GDM1 (cell line): ENCODE data around the gene HOXC11.

ENCODE experiments used
- DNase-seq: peaks from one replicate; lab custom pipeline; 2025; lab: John Stamatoyannopoulos, UW

The HOXC11 gene

DNA sequence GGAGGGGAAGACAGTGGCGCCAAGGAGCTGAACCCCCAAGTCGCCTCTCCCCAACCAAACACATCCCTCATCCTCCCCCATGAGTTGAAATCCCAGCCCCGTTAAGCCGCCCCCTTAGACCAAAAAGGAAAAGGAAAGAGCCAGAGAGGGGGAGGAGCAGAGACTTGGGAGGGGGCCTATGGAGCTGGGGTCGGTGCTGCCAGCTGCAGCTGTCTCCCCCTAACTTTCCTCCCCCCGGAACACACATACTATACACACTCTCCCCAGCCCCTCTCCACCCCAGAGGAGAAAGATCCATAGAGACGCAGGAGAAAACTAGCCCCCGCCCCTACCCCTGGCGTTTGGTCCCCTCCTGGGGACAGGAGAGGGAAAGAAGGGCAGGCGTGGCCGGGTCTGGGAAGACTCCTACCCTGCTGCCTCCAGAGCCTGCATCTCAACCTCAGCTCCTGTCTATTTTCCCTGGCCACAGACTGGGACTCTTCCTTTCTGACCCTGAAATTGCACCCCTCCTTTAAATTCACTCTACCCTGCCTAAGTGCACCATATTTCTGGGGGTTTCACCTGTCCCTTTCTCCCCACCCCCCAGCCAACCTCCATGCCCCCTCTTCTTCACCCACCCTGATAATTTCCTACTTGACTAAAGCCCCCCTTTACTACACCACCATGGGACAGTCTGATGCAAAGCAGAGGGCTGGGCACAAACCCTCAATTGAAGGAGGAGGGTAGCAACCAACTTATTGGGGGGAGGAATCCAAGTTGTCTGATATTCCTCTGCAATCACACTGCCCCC is 25.4 kb downstream of the HOXC11 start:
- no peak for DNase-seq

DNA sequence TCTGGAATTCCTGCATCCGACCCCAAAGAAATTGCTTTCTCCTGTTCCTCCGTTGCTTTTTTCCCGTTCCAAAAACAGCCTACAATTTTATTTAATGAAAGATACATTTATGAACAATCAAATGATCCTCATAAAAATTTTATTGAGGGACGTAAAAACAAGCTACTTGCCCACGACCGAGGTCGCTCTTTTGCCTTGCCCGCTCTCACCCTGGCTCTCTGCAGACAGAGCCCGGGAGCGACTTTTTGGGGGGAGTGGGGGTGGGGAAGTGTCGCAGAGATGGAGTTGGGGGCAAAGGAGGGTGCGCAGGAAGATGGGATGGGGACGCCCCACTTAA is 25.9 kb downstream of the HOXC11 start:
- DNase-seq, result no peak

DNA sequence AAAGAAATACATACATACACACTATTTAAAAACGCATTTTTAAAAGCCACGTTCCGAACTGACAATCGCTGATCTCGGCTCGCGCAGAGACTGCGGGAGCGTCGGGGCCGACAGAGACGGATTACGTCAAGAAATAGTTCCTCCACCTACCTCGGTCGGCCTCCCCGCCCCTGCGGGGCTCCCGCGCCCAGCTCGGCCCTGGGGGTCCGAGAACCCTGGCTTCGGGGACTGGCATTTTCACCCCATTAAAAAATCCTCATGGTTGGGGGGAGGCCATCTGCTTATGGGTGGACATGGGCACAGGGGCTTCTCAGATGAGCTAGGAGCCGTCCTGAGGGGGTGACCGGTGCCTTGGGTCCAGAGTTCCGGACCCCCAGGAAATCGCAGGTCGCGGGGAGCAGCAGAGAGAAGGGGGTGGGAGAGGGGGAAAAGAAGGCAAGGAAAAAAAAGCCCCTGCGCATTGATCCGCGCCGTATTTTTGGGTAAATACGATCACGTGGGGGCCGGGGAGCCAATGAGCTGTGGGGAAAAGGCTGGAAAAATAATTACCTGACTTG is 26.7 kb downstream of the HOXC11 start:
- DNase-seq, result no peak

GRCh38 chr12:54000116-54001114 is 27.5 kb downstream of the HOXC11 start, which contains the start of gene HOXC9:
HOXC9 (plus strand) TSS chr12:54000161; CDS start chr12:54000189, 28 bp downstream.
- no peak for DNase-seq

DNA sequence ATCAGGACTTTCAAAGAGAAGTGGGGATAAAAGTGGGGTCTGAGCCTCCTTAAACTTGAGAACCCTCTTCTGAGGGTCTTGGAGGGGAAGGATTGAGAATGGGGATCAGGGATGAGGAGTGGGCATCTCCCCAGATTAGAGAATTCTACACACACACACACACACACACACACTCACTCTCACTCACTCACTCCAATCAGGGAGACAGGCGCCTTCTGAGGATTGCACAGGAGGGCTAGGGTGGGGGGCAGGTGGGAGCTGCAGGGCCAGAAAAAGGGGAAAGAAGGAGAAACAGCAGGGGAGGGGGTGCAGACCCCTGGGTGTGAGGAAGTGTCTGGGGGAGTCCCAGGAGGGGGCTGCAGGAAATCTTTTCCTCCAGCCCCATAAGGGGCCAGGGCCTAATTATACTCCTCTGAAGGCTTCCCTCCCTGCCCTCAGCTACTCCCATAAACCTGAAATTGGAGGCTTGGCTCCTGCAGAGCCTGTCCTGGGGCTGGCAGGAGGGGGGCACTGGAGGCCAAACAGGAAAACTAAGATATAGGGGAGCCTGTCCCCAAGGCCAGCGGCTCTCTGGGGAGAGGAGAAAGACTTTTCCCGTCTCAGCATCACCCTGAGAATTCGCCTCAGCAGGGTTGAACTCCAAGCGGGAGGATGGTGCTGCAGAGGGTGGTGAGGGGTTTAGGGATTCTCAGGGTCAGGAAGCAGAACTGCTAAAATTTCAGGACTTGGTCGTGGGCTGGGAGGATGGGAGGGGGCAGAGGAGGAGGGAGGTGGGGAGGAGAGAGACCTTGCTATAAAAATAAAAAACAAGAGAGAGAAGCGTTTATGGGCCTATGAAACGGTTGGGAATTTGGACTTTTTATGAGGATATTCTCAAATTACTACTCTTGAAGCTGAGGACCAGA is 28.6 kb downstream of the HOXC11 start:
- DNase-seq, result no peak

GRCh38 chr12:54002278-54002914 is 29.5 kb downstream of the HOXC11 start:
- DNase-seq, result no peak

DNA sequence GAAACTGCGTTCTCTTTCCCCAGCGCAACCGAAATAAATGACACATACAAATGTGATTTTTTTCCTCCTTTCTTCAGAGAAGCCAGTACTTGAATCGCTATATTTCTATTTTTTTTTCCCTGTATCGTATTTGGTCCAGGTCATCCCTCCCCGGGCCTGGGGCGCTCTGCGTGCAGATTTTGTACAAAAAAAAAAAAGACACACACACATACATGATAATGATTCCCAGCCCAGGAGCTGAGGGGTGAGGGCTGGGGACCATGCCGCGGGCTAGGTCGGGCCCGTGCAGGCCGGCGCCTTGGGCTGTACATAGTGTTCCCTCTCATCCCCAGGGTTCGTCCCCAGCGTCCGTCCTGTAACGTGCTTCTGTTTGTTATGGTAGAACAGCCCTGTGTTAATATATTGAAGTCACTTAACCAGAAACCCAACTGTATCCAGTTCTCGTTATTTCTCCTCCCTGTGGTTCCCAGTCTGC is 30.0 kb downstream of the HOXC11 start:
- no peak for DNase-seq

- DNase-seq, result no peak
Measured at GRCh38 chr12:54003625-54004024, 30.7 kb downstream of the HOXC11 start.

DNA sequence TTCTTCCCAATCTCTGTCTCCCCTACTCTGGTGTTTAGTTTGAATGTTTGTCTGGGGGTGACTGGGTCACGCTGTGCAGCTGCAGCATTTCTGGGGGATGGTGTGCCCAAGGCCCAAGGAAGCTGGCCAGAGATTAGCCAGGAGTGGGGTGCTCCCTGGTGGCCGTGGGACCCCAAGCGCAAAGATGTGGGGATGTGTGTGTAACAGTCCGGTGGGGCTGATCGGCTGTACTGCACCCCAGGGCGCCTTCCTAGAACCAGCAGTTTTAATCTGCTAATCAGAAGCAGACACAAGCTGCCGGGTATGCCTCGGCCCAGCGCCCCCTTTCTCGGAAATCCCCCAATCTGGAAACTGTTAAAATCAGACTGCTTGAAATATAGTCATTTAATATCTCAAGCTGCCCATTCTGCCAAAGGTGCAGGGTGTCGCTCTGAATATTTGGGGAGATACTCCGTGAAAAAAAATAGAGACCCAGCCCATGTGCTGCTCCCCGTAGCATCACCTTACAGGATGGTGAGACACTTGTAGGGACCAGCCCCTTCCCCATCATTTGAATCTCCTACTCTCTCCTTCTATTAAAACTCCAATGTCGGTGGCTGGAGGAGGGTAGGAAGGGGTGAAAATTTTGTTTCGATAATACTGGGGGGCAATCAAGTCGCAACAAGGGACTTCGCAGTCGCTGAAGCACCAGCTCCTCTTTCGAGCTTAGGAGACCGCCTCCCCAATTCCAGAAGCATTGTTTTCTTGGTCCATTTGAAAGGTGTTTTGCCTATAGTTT is 31.3 kb downstream of the HOXC11 start:
- DNase-seq, result no peak

- DNase-seq, result no peak
Measured at GRCh38 chr12:54004841-54005530, 32.1 kb downstream of the HOXC11 start.

DNA sequence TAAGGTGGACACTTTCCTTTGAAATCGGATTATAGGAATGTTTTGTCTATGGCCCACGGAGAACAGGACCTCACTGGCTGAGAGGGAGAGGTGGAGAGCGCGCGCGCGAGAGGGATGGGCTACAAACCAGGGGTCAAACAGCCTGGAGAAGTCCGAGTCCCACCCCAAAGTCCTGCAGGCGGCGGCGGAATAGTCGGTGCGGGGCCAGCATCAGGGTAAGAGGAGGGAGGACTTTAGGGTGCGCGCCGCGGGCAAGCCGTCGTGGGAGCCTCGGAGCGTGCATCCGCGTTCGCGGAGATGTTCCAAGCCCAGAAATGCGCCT is 32.6 kb downstream of the HOXC11 start:
- DNase-seq, result no peak

GRCh38 chr12:54005853-54006558 is 33.1 kb downstream of the HOXC11 start:
- DNase-seq, result peak; percentile 41

GRCh38 chr12:54006559-54007220 is 33.8 kb downstream of the HOXC11 start:
- DNase-seq, result no peak

GRCh38 chr12:54007538-54008259 is 34.8 kb downstream of the HOXC11 start:
- no peak for DNase-seq

DNA sequence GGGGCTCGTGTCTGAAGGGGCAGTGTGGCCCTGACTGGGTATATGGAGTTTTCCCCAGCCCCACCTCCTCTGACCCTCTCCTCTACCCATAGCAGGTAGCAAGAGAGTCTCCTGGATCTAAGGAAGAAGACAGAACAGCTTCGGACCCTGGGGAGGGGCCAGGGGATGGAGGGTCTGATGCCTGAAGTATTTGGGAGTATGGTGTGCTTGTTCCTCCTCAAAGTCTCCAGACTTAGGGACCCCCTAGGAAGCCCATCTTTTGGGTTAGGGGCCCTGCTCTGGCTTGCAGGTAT is 35.3 kb downstream of the HOXC11 start:
- DNase-seq, result no peak

- no peak for DNase-seq
Measured at GRCh38 chr12:54009171-54010052, 36.5 kb downstream of the HOXC11 start.
